ENCODE data around the gene GPC6.

DNA sequence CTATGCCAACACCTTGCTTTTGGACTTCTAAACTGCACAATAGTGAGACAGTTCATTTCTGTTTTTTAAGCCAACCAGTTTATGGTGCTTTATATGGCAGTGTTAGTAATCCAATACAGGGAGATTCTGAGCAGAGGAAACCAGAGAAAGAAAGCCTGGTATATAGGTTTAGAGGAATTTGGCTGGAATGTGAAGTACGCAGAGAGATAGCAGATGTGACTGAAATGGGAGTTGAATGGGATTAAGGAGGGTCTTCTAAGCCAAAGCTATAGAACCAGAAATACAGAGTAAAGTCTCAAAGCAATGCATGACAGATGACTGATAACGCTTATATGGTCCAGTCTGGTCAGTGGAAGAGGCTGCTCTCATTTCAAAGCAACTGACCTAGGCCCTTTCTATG is 453.7 kb downstream of the GPC6 start:
- TF ChIP-seq, protein P1, sequence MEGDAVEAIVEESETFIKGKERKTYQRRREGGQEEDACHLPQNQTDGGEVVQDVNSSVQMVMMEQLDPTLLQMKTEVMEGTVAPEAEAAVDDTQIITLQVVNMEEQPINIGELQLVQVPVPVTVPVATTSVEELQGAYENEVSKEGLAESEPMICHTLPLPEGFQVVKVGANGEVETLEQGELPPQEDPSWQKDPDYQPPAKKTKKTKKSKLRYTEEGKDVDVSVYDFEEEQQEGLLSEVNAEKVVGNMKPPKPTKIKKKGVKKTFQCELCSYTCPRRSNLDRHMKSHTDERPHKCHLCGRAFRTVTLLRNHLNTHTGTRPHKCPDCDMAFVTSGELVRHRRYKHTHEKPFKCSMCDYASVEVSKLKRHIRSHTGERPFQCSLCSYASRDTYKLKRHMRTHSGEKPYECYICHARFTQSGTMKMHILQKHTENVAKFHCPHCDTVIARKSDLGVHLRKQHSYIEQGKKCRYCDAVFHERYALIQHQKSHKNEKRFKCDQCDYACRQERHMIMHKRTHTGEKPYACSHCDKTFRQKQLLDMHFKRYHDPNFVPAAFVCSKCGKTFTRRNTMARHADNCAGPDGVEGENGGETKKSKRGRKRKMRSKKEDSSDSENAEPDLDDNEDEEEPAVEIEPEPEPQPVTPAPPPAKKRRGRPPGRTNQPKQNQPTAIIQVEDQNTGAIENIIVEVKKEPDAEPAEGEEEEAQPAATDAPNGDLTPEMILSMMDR (IDR thresholded peaks at IDR 0.05; ENCODE audit: insufficient read depth, low read length): no peak
- TF ChIP-seq POLR2AphosphoS5 (IDR thresholded peaks at IDR 0.05; ENCODE audit: low read depth): no peak

Measured in HL-60 (cell line).